ENCODE measurements around the gene WDFY1.

Gene WDFY1

DNA sequence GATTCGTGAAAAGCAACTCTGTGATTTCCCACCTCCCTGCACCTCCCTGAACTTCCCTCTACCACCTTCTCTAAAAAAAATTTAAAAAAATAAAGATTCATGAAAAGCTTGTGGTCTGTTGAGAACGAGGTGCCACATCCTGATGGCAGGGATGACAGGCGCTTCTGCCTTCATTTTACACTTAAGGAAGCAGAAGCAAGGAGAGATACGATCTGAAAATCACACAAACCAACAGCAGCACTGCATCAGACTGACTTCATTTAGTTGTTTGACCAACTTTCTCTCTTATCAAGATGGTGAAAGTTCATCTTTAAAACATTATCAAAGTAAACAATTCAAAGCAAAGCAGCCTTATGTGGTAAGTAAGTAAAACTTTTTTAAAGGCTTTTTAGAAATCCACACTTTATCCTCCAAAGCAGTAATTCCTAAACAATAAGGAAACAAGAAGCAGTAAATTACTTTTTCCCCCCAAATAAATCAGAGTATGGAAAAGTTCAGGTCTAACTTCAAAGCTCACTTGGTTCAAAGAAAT lies 15.5 kb downstream of the WDFY1 start:
- no peak for DNase-seq

DNA sequence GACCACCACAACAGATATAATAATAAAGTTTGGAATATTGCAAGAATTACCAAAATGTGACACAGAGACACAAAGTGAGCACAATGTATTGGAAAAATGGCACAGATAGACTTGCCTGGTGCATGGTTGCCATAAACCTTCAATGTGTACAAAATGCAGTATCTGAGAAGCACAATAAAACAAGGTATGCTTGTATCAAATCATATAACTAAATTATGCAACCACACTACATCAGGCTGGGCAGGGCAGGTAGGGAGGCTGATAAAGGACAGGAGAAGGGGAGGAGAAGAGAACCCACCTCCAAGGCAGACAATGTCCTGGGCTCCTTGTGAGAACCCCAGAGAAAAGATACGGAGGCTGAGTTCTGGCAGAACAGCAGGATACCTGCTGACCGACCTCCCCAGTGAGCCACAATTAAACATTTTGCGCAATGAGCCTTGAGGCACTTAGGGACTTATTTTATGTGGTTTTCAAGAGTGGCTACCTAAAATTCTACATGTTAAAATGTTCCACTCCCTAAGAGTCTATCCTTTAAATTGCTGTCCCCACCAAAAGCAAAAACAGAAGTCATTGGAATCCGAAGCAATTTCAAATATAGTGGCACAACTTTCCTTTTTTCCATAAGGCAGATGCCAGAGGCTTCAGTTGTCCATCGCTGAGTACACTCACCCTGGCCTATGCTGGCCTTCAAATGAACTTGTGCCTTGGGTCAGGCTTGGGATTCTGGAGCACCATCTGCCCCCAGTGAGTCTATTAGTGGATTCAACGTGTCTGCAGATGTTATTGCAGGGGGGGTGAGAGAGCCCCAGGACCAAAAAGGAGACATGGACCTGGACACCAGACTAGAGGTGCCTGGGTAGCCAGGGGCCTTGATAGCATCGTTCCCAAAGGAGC lies 16.8 kb downstream of the WDFY1 start:
- DNase-seq: no peak

DNA sequence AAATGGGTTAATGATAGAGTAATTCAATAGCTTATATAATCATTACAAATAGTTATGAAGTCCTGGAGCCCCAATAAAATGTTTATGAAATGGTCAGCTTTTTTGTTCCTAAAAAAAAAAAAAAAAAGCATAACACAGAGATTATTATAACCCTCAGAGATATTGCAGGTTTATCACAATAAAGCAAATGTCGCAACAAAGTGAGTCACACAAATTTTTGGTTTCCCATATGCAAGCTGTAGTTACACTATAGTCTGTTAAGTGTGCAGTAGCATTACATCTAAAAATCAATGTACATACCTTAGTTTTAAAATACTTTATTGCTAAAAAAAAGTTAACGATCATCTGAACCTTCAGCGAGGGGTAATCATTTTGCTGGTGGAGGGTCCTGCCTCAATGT lies 20.0 kb downstream of the WDFY1 start:
- DNase-seq: no peak

DNA sequence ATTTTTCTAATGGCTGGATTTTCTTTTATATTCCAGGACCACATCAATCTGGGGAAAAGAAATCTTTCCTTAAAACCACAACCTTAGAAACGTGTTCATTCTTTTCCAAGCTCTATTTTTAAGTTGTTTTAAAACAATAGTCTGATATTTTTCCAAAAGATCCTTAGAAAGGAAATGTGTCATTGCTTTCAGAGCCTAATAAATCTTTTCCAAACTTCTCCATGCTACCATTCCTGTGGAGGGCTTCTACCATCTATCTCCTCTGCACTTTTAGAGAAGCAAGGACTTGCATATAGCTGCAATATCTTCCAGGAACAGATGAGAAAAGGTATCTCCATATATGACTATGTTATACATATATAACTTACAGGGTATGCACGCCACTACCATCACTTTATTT lies 21.2 kb downstream of the WDFY1 start:
- no peak for DNase-seq

DNA sequence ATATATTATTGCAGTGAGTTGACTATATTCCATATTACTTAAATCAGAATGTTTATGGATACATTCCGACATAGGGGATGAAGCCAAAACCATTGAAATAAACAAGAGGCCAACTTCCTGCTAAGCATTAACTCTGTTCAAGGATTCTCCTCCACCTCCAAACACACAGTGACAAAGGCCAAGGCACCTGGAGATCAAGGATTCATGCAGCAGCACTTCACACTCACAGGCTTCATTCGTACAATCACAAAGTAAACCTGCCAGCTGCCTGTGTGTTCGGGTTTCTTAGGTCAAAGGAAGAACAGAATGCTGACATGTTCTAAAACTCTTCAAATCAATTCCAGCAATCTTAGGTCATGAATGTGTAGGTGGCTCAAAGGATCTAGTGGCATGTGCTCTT lies 22.8 kb downstream of the WDFY1 start:
- no peak for DNase-seq

DNA sequence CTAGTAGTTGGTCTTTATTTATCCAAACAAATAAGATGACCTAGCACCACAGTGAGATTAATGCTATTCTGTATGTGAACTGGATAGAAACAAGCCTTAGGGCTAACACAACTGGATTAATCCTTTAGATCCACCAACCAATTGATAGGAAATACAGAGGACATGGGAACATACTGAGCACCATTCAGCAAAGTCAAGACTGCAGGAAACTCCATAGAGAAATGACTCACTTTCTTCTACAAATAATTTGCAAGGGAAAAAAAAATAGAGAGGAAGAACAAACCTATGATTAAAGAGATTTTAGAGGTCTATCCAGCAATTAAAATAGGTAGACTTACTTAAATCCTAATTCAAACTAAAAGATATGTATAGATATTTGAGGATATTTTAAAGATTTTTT lies 23.9 kb downstream of the WDFY1 start:
- no peak for DNase-seq

DNA sequence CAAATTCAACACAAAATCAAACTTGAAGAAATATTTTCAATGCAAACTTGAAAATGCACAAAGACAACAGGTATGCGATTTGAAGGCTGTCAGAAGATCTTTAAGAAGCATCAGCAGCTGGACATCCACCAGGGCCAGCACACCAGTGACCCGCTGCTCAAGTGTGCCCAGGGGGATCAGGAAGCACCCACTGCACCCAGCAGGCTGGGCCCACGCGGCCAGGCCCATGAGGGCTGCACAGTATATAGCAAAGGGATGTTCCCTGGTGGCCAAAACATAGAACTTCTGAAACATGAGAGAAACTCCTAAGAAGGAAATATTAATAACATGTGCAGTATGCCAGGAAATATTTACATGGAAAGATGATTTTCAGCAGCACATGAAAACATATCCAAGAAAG lies 25.0 kb downstream of the WDFY1 start:
- DNase-seq: no peak

DNA sequence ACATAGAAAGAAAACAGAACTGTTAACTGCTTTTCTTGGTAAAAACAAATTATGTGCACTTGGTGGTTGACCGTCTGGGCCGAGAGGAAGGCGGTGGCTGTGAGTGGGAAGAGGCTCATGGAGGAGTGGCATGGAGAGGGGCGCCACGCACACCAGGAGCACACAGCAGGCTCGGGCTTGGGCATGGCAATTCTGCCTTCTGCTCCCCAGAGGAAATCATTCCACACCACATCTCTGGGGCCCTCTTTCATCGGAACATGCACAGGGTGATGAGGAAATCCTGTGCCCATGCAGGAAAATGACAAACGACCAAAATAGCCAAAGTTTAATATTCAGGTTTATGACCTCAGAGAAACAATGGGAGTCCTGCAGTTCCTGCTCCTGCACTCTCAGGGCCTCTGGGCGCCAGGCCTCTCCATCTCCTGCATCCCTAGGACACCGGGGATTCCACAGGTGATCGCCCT lies 26.4 kb downstream of the WDFY1 start:
- no peak for DNase-seq

DNA sequence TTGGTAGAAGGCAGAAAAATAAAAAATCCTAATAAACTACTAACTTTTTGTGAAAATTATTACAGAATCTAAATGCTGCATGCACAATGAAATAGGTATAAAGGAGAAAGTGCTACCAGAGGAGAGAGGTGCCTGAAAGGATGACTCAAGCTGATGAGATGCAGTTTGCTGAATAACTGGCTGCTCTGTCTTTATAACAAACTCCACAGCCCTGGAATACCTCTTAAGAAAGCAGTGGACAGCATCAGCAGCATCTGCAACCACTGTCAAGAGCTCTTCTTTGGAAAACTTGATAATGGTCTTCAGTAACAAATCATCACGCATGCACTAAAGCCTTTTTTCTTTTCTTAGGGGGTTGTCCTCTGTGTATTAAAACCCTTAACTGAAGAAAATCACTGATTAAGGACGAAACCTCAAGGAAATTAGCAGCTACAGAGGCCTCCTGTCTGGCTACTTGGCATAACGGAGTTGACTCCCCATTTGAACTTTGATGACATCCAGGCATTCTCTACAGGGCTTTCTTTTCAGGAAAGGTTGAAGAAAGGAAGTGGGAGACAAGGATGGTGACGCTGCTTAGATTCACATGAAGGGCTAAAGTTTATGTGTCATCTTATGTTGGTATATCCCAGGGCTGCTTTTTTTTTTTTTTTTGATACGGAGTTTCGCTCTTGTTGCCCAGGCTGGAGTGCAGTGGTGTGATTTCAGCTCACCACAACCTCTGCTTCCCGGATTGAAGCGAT lies 28.8 kb downstream of the WDFY1 start:
- DNase-seq: no peak

DNA sequence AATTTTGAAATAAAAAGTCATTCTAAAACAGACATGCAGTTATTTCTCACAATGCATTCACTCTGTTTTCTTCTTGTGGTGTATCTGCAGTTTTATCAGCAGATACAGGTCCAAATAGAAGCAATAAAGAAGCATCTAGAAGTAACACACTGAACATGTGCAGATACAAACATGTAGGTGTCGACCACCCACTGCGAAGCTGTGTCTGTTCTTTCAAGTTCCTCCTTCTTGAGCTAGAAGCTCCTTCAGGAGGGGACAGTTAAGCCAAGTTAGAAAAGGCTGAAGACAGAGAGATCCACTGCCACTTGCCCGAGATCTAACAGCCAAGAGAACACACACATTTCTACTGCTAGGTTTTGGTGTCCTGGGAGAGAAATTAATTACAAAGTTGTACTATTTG lies 30.1 kb downstream of the WDFY1 start:
- no peak for DNase-seq

DNA sequence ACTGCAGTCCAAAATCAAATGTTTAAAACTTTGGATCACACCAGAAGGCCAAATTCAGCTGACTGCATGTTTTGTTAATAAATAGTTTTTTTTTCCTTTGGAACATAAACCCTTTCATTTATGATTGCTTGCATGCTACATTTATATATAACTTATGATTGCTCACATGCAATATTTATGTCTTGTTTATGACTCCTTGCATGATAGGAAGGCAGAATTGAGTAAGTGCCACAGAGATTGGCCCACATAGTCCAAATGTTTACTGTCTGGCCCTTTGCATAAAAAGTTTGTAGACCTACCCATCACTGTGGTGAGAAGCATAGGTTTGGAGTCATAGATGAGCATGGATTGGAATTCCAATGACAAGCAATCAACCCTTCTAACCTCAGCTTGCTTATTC lies 30.8 kb downstream of the WDFY1 start:
- DNase-seq: no peak

DNA sequence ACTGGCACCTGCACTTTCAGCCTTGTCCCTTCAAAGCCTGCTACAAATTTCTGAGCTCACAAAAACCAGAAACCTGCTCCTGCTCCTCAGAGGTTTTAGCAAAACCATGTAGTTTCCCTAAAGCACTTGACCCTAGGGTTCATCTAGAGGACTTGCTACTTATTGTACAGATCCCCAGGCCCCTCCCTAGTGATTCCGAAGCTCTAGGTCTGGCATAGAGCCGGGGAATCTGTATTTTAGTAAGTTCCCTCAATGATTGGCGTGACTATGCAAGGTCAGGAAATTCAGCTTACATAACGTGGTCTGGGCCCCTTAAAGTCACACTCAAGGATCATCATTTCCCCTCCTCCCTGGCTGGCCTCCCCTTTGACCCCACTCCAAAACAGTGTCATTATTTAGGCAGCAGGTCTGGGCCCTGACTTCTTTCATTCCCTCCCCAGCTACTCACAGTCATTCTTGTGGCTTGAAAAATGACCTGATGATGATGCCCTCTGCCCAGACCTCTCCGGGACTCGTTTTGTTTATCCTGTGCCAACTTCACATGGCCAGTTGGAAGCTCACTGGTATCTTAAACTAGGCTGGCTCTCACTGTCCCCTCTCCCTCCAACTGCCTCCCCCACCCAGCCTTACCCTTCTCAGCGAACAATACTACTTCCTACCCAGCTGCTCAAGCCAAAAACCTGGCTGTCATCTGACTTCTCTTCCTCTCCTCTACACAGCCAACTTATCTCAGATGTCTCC lies 36.0 kb downstream of the WDFY1 start:
- DNase-seq: no peak

DNA sequence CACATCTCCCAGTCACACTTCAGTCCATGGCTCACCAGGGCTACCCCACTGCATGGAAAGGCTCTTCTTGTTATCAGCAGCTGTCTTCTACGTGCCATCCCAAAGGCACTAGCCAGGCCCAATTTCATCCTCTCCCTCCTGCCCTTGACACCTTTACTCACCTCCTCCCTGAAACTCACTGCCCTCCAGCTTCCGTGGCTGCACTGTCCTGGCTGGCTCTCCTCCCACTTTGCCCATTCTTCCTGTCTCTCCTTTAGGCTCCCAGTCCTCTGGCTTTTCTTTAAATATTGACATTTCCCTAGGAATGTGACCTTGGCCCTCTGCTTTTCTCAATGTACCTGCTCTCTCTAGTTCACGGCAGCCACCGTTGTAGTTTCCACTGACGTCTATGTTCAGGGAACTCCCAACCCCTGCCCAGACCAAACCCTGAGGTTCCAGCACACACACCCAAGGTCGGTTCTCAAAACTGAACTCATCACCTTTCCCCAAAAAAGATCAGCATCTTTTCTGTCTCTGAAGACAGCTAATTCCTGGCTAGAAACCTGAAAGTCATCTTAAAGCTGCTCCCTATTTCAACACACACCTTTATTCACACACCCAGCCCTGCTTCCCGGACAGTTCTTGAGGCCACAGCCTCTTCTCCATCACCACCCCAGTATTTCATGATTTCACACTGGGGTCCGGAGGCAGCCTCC lies 36.7 kb downstream of the WDFY1 start:
- no peak for DNase-seq

DNA sequence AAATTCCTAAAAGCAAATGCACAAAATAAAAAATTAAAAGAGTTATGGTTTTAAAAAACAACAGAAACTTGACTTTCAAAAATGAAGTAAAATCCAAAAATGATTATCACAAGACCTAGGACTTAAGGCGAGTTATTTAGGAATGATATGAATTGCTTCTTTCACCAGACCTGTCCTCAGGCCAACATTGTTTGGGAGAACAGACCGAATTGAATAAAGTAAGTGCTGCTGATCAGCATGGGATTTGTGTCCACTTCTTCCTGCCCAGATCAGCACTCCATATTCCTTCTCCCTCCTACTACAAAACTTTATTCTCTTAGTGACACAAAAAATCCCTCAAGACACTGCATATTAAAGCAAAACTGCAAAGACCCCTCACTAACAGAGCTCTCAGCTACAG lies 39.1 kb downstream of the WDFY1 start:
- no peak for DNase-seq

DNA sequence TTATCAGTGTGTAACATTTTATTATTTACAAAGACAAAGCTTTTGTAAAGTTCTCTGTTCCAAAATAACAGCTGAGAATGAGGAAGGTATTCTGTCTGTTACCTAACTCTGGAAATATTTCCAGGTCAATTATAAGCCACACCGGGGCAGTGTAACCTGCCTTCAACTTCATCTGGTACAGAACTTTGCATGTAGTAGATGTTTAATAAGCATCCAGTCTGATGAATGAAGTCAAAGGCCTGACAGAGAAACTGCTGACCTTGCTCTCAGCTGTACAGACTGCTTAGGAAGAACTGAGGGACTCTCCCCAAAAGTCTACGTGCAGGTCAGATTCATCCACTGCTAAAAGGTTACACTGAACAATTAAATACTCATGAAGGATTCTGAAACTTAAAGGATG lies 43.3 kb downstream of the WDFY1 start:
- no peak for DNase-seq

DNA sequence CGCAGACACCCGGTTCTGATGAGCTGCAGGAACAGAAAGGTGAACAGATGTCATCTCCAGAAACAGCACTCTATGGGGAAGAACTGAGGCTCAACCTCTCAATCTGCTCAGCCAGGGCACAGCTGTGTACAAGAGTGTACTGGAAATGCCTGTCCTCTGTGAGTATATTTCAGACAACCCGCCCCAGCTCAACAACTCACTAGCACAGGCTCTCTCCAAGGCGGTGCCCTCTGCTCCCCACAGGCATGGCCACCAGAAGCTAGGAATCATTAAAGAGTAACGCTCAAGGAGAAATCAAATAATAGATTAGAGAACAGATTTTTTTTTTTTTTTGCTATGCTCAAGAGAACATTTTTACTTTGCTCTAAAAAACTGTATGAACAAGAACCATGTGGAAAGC lies 43.8 kb downstream of the WDFY1 start:
- DNase-seq: no peak

DNA sequence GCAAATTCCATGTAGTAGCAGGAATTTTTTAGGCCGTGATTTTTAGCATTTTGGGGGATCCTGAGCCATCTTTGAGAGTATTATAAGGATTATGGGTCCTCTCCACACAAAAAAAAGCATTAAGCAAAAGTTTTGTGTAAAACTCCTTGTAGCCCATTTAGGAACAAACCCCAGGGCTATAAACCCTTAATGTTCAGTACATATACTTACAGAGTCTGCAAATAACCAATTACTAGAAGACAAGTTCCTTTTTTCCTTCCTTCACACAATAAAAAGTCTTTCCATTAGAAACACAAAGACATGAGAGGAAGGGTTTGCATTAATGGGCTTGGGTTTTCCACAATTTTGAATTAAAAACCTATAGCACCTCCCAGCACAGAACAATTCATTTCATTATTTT lies 44.6 kb downstream of the WDFY1 start:
- no peak for DNase-seq

DNA sequence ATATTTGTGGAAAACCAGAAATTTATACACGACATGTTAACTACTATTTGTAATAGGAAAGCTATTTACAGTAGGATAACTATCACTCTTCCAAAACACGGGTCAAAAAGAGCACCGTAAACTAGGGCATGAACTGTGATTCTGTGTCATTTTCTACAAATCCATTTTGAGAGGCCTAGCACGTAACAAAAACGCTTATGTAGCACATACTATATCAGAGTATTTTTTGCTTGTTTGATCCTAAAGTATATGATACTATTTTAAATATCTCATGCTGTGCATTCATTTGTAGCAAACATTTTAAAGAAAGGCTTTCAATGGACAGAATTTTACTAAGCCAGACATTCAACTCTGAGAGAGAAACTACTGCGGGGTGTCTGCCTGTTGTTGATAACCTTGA lies 45.1 kb downstream of the WDFY1 start:
- DNase-seq: no peak

DNA sequence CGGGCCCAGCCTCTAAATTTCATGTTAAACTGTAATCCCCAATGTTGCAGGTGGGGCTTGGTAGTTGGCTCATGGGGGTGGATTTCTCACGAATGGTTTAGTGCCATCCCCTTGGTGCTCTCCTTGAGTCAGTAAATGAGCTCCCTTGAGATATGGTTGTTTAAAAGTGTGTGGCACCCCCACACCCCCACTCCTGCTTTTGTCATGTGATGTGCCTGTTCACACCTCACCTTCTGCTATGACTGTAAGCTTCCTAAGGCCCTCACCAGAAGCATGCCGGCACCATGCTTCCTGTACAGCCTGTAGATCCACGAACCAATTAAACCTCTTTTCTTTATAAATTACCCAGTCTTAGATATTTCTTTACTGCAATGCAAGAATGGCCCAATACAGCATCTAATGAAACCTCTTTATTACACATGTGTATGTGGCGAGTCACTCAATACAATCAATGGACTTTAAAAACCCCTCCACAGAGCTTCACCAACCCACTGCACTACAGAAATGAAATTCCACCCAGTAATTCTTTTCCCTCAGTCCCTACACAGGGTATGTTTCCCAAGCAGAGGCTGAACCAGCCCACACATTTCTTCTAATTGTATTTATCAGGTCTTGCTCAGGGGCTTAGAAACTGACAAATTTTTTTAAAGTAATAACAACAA lies 47.3 kb downstream of the WDFY1 start:
- no peak for DNase-seq

DNA sequence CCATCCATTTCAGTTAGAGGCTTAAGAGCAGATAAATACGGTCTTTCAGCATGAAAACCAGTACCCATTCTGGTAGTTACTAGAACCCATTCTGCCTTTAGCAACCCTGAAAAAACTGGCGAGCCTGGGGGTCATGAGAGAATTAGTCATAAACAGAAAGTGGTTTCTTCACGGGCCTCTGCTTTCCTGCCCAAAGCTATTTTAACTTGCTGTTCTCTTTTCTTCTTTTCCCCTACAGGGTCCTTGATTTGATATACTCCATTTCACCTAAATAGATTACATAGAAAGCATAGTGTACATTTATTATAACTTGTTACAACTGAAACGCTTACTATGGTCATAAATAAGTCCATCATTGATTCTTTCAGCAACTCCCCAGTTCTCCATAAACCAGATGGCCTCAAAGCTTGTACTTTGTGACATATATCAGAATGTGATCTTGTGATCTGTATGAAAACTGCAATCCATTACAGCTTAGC lies 48.3 kb downstream of the WDFY1 start:
- DNase-seq: no peak

DNA sequence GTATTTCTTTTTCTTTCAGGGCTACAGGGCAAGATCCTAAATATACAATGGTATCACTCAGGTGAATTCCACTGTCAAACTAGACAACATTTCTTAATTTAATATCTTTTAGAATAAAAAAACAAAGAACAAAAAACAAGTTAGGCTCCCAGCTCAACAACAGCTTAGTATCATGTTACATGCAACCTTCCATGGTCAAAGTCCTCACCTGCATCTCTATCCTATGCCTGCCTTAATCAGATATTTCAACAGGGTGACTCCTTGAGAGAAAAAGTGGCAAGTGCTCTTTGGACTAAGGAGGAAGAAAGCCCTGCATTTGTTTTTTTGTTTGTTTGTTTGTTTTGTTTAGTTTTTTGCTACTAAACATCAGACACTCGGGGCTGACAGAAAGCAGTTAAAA lies 50.2 kb downstream of the WDFY1 start:
- DNase-seq: no peak

DNA sequence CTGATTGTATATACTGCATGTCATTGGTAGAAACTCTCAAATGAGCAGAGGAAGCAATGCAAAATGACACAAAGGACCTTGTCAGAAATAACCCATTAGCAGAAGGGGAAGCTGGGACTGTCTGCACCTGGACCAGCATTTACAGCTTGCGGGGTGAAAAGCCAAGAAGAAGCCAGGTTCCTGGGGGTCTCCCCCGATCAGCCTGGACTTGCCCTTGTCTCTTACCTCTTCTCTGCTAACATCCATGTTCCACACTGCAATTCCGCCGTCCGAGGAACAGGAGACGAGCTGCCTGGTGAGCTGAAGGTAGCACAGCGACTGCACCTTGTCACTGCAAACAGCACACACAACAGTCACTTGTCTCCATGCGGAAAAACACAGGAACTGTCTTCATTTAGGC lies 51.1 kb downstream of the WDFY1 start:
- DNase-seq: no peak
